Stimulated activated CD4-positive, alpha-beta T cell treated with anti-CD3 and anti-CD28 coated beads, Interleukin-4, amount 100 ng/mL, for 4 hours (primary cell): ENCODE measurements around the gene RHBDF2.

Experiments
- DNase-seq, 2 experiments: peaks; one replicate each; pipeline ENCODE4 v3.0.0-alpha.2; 2020

RHBDF2 gene

GRCh38 chr17:76477576-76477975, 23.6 kb downstream of the RHBDF2 start:
- DNase-seq: no peak

GRCh38 chr17:76476736-76477135, 24.5 kb downstream of the RHBDF2 start:
- DNase-seq: no peak

GRCh38 chr17:76475302-76475701, 25.9 kb downstream of the RHBDF2 start:
- DNase-seq: no peak

GRCh38 chr17:76474894-76475293, 26.3 kb downstream of the RHBDF2 start:
- DNase-seq: no peak

- DNase-seq: no peak
Observed at GRCh38 chr17:76474238-76474637, 27.0 kb downstream of the RHBDF2 start.

- DNase-seq: no peak
Observed at GRCh38 chr17:76473541-76473985, 27.7 kb downstream of the RHBDF2 start.

DNA sequence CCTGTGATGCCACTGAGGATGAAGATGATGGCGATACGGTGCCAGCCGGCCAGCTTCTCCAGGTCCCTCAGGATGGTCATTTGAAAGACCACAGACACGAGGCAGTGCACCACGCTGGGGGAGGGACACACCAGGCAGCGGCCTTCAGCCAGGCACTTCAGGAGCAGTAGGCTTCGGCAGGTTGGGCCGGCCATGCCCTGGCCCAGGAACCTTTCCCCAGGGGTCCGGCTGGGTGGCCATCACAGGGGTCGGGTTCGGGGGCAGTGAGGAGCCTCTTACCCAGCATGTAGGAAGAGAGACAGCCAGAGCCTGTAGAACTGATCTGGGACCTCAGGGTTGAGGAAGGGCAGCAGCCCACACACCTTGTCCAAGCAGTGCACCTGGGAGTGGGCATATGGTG, 28.5 kb downstream of the RHBDF2 start:
- DNase-seq: no peak

- no peak for DNase-seq
Observed at GRCh38 chr17:76472258-76472645, 29.0 kb downstream of the RHBDF2 start.

DNA sequence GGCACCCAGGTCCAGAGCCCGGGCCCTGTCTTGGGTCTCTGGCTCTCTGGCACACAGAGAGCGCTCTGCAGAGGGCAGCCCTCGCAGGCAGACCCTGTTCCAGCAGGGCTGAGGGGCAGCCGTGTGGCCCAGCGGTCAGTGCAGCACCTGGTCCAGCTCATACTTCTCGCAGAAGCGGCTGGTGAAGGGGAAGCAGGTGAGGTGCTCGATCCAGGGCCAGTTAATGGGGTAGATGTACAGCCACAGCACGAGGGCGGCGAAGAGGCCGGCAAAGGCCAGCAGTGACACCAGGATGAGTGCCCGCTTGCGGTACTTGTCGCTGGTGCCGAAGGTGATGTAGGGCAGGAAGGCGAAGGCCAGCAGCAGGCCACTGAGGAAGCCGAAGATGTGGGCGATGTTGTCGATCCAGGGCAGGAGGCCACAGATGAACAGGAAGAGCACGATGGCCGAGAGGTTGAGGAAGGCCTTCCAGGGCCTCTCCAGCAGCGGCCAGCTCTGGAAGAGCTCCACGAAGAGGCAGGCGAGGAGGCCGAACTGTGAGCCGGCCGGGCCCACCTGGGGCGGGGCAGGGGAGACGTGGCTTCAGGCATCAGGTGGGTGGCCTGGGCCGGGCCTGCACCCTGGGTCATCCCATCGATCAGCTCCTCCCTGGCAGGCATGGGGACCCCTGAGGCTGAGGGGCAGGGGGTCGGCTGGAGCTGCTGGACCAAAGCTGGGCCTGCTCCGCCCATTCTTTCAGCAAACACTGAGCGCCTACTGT, 29.5 kb downstream of the RHBDF2 start:
- DNase-seq: no peak

DNA sequence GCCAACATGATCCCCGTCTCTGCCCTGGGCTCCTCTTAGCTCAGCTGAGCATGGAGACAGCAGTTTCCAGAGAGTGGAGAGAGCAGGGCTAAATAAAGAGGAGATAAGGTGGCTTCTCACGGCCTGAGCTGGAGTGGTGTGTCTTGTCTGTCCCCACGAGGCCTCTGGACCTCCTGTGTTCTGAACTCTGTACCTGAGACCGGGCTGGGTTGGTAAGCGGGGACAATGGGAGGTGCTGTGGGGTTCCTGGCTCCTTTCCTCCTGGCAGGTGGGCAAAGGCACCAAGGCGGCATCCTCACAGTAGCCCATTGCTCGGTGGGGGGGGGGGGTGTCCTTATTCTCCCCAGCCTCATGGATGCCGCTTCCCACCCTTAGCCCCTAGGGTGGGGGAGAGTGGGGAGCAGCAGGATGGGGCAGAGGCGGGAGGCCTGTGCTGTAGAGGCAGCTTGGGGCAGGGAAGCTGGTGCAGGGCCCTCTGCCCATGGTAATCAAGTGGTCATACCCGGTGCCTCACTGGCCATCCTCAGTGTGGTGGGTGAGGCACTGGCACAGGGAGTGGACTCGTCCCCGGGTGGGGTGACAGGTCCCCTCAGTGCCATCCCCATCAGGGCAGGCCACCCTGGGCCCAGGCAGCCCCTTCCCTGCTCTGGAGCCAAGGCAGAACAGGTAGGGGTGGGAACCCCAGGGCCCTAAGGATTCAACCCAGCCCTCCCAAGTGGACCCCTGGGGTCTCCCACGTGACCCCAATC, 31.1 kb downstream of the RHBDF2 start:
- DNase-seq: no peak

- no peak for DNase-seq
Observed at GRCh38 chr17:76469076-76469990, 31.9 kb downstream of the RHBDF2 start.

DNA sequence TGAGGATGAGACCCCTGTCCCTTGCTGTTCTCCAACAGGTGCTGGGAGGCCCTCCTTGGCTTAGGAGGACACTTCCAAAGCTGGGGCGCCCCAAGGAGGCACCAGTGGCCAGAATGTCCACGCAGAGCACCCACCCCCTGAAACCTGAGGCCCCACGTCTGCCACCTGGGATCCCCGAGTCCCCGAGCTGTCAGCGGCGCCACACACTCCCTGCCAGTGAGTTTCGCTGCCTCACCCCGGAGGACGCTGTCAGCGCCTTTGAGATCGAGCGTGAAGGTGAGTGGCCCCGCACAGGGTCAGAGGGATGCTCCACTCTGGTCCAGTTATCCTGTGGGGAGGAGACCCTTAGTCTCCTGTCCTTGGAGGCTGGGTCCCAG, 32.6 kb downstream of the RHBDF2 start:
- no peak for DNase-seq

DNA sequence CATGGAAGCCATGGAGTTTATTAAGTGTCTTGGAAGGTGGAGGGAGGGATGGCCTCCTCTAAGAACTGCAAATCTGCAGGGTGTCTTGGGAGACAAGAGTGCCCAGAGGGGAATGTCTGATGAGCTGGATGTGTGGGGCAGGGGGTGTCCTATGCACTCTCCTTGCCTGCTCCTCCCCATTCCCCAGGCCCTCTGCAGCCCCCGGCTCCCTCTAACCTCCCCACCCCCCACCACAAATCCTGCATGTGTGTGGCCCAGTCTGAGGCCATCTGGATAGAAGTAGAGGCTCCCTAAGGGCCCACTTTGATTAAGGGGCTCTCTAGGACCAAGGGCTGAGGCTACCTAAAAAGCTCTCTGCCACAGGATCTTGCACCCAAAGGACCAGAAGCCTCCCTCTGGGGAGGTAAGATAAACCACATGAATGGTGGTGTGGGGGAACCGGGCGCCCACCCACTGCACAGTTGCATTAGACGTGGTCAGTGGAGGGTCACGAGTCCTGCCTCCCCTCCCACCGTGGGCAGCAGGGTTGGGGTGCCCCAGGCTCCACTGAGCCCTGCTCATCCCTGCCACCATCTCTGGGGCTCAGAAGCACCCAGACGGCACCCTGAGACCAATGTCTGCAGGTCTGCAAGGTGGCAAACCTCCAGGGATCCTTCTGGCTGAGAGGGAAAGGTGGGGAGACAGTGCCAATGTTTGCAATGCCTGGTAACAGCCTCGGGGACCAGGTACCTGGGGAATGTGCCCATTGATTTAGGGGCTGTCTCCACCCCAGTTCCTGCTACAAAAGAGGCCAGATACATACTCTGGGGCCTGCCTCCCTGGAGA, 33.2 kb downstream of the RHBDF2 start:
- DNase-seq: no peak

GRCh38 chr17:76467366-76467765, 33.9 kb downstream of the RHBDF2 start, which contains the start of gene AANAT:
TSS of gene AANAT (plus strand) at chr17:76467603. CDS start at chr17:76468747, 1,144 bp downstream.
- DNase-seq: no peak

DNA sequence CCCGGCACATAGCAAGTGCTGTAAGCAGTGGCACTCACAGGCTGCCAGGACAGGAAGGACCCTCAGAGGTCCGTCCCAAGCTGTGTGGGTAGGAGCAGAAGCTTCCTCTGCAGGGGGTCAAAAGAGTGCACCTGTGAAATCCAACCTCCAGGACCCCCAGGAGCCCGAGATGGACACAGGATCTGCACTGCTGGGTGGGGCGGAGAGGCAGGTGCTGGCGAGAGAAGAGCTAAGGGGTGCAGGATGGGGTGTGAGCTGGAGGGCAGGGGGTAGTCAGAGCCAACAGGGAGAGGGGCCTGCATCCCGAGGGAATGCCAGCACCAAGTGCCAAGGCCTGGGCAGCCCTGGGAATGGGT, 34.5 kb downstream of the RHBDF2 start:
- no peak for DNase-seq

- DNase-seq: no peak
Observed at GRCh38 chr17:76462556-76463290, 38.5 kb downstream of the RHBDF2 start.

DNA sequence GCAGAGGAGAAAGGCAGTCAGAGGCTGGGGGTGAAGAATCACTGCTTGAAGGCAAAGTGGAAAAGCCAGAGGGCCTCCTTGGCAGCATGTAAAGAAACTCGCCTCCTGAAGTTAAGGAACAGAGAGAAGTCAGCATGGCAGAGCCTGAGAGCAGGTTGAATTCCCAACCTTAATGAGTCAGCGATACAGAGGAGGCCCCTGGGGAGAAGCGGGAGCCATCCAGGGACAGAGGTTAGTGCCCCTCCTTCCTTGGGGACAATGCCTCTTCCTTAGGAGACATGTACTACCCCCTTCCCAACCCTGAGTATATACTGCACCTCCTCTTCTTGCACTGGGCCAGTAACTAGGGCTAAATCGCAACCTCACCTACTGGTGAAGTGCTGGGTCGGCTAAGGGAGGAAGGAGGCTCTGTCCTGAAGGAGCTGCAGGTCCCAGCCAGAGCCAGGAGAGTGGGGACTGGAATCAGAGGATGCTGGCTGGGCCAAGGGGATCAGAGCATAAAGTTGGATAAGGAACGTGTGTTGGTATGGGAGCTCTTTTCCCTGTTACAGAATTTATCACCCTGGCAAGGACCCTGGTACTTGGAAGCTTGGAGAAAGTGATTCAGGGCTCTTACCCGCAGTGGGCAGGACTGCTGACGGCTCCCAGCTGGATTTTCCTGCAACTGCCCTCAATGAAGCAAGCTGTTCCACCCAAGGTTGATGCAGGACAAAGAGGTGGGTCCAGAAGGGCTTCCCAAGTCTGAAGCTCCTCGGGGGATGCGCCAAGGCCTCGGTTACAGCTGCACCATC, 39.3 kb downstream of the RHBDF2 start:
- no peak for DNase-seq

DNA sequence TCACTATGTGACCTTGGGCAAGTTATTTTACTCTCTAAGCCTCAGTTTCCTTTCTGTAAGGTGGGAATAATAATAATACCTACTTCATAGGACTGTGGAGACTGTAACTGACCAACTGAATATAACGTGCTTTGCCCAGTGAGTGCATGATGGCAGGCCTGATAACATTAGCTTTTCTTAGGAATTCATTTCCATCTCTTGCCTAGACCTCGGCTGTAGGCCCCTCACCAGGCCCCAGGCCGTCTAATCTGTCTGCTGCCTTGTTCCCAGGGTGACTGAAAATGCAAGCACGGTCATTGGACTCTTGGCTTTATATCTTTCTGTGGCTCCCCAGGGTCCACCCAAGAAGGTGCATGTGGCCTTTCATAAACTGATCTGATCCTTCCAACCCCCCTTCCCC, 41.5 kb downstream of the RHBDF2 start:
- DNase-seq: no peak

GRCh38 chr17:76458580-76459490, 42.4 kb downstream of the RHBDF2 start:
- DNase-seq: no peak

GRCh38 chr17:76453431-76453743, 47.8 kb downstream of the RHBDF2 start:
- no peak for DNase-seq
